Activated naive CD4-positive, alpha-beta T cell treated with anti-CD3 and anti-CD28 coated beads, Interleukin-2, amount 10 ng/mL, durations not matched to agents 7 days and 5 days (primary cell): Measurements from ENCODE around the gene DSEL.

Experiments used
- CTCF ChIA-PET: fragments of 350-600 bp; sonication (Branson Sonifier 250); formaldehyde crosslinking; loops from one replicate; lab custom pipeline; 2021; ENCODE audit warnings: antibody characterized with exemption; lab: Charles Lee
- DNase-seq: peaks from one replicate; pipeline ENCODE4 v3.0.0-alpha.2; 2020
- H3K27ac Mint-ChIP-seq: one replicate; pipeline ENCODE4 v1.8.0; 2021; ENCODE audit warnings: mild to moderate bottlenecking, moderate library complexity, mixed read lengths
- H3K27me3 Mint-ChIP-seq: one replicate; pipeline ENCODE4 v1.8.0; 2021; ENCODE audit warnings: mild to moderate bottlenecking, mixed read lengths
- H3K36me3 Mint-ChIP-seq: one replicate; pipeline ENCODE4 v1.8.0; 2021; ENCODE audit warnings: mixed read lengths
- H3K4me1 Mint-ChIP-seq: one replicate; pipeline ENCODE4 v1.8.0; 2021; ENCODE audit warnings: mixed read lengths
- H3K4me3 Mint-ChIP-seq: one replicate; pipeline ENCODE4 v1.8.0; 2021; ENCODE audit warnings: mild to moderate bottlenecking, moderate library complexity, mixed read lengths
- H3K9me3 Mint-ChIP-seq: one replicate; pipeline ENCODE4 v1.8.0; 2021; ENCODE audit warnings: mixed read lengths

Gene DSEL

DNA sequence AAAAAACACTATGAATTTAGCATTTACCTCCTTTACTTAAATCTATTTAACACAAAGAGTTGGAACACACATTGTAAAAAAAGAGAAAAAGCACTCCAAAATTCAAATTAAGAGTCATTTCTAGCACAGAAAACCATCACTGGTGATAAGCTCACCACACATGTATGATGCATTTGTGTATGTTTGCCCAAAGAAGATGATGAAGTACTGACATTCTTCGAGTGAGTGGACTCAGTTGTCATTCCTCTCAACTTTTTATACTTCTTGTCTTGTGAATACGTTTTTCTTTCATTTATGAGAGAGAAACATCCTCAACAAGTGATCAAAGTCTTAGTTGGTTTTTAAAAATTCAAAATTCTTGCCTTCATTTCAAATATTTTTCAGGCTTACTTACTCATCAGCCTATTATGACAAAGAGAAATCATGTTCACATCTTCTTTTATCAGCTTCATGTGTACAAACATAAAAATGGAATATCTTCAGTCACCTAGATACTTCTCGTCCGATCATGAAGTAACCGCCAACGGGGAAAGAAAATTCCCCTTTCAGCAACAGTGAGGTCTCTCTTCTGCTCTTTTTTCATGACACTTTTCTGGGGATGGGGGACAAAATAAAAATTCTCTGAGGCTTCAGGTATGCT, 1.5 kb downstream of the DSEL start:
- Mint-ChIP-seq H3K36me3 (no peaks in the 10 kb centered on the region), H3K27ac (no peak overlapping the region), H3K27me3 (peaks cover 38% of the 10 kb centered on the region), H3K4me3 (peak overlapping the region; percentile 87), H3K4me1 (peaks cover 15% of the 10 kb centered on the region), H3K9me3 (no peaks in the 10 kb centered on the region)
- CTCF ChIA-PET, result no interaction called here
- no peak for DNase-seq

DNA sequence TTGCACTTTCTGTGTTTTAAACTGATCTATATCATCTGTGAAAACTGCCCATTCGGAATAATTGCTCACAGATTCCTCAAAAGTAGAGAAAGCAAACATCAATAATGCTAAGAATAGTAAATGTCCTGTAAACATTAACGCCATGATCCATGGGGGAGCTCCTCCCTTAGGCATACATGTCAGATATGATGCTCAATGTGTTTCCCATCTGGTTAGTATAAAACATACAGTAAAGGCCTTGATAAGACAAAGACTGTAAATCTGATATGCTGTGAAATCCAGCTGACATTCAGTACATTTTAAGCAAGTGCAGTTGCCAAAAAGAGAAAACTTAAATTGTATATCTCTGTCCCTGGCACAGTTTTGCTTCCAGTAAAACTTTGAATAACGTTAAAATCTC, 2.1 kb downstream of the DSEL start:
- CTCF ChIA-PET, result no interaction called here
- H3K27ac Mint-ChIP-seq, result no peak overlapping the region
- H3K36me3 Mint-ChIP-seq, result no peaks in the 10 kb centered on the region
- H3K4me3 Mint-ChIP-seq, result no peak overlapping the region
- H3K27me3 Mint-ChIP-seq, result peaks cover 38% of the 10 kb centered on the region
- H3K4me1 Mint-ChIP-seq, result peaks cover 15% of the 10 kb centered on the region
- no peaks in the 10 kb centered on the region for H3K9me3 Mint-ChIP-seq
- DNase-seq, result no peak

DNA sequence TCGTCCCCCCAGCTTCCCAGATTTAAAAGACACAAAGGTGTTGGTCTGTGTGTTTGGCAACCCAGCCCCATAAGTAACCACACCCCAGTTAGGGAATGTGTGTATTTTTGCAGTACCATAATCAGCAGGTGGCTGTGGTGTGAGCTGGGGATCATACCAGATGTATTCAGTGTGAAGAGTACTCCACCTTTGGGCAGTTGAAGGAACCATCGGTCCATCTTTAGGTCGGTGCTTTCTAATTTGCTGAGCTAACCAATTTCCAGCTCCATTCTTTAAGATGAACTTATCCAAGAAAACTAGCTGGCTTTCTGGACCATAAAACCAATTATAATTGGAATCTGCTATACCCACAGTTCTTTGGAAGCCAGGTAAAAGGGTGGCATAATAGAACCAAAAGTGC, 3.2 kb downstream of the DSEL start:
- no peak overlapping the region for H3K4me3 Mint-ChIP-seq
- DNase-seq, result no peak
- H3K27me3 Mint-ChIP-seq, result peaks cover 32% of the 10 kb centered on the region
- H3K4me1 Mint-ChIP-seq, result peaks cover 15% of the 10 kb centered on the region
- H3K27ac Mint-ChIP-seq, result no peak overlapping the region
- no peaks in the 10 kb centered on the region for H3K36me3 Mint-ChIP-seq
- CTCF ChIA-PET, result interaction anchor here (1.4 kb wide), 1 partner anchor 297 kb away, joined by 5 read pairs; no protein-coding TSS in a partner anchor
- H3K9me3 Mint-ChIP-seq, result no peaks in the 10 kb centered on the region

DNA sequence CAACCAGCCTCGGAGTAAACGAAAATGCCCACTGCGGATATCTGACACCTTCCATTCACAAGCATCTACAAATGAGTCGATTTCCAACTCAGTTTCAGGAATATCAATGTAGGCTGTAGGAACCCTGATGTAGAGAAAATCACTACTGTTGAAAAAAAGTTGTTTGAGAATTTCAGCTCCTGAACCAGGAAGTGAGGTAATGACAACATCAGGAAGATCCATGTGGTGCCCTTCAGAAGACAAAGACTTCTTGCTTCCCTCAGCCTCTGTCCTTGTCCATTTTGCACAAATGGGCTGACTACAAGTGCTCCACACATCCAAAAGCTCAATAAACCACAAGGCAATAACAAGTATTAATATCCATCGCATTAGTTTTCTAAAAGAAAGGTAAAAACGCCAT, 4.7 kb downstream of the DSEL start:
- H3K27me3 Mint-ChIP-seq, result peaks cover 21% of the 10 kb centered on the region
- H3K4me1 Mint-ChIP-seq, result peaks cover 6% of the 10 kb centered on the region
- CTCF ChIA-PET, result no interaction called here
- no peak overlapping the region for H3K4me3 Mint-ChIP-seq
- H3K36me3 Mint-ChIP-seq, result no peaks in the 10 kb centered on the region
- no peak overlapping the region for H3K27ac Mint-ChIP-seq
- no peak for DNase-seq
- H3K9me3 Mint-ChIP-seq, result no peaks in the 10 kb centered on the region

DNA sequence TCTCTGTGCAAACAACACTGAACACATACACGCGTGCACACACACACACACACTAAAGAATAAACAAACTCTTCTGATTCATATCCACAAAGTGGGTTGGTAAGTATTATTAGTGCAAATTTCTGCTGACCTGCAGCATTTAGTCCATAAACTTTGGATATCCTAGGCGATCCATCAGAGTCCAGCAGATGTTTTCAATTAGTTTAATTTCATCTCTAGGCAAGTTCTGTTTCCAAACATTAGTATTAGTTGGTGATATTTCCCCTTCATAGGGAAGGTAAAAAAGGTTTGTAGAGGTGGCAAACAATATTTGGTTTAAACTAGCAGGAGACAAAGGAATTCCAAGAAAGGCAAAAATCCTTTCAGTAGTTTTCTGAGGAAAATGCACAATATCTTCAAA, 5.7 kb downstream of the DSEL start:
- Mint-ChIP-seq H3K36me3 (no peaks in the 10 kb centered on the region), H3K27ac (no peak overlapping the region), H3K9me3 (no peaks in the 10 kb centered on the region), H3K4me1 (peaks cover 4% of the 10 kb centered on the region), H3K4me3 (no peak overlapping the region), H3K27me3 (peaks cover 12% of the 10 kb centered on the region)
- CTCF ChIA-PET, result no interaction called here
- DNase-seq, result no peak

DNA sequence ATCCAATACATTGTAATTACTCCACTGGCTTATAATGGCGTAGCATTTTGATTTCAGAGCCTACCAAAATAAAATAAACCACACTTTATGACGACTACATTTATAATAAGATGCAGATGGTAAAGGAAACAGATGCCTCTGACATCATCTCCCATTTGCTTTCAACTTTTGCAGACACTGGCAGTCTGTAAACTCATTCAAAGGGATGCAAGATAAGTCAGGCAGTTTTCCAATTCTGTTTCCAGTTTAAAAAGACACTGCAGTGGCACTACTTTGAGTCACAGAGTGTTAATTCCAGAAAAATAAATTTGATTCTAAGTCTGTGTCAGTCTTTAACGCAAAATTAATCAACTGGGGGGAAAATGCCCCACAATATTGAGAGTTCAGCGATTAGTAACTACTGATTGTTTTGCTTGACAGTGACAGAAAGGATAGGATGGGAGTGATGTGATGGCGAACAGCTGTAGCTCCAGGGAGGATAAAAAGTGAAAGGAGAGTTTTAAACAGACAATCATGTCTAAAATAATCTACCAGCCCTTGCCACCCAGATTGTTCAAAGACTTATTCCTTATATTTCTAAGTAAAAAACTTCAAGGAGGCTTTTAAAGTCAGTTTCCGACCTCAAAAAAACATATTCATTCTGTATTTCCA, 6.7 kb downstream of the DSEL start:
- Mint-ChIP-seq H3K9me3 (no peaks in the 10 kb centered on the region), H3K4me1 (no peaks in the 10 kb centered on the region), H3K27me3 (peaks cover 4% of the 10 kb centered on the region), H3K36me3 (no peaks in the 10 kb centered on the region), H3K27ac (no peak overlapping the region), H3K4me3 (no peak overlapping the region)
- DNase-seq, result no peak
- CTCF ChIA-PET, result no interaction called here

DNA sequence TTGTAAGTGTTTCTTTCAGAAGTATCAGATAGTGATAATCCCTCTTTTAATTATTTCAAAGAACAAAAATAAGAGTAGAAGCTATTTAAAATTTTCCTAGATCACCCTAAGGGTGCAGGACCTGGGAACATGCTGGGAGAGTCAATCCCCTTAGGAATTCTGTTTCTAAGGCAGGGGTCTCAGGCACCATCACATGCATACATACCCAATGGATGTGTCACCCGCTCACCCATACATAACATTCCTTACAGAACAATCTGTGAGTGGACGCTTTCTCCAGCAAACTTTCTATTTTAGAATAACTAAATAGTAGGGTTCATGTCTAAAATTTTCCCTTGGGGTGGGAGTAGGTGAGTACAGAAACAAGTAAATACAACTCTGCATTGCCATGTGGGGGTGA, 8.4 kb downstream of the DSEL start:
- Mint-ChIP-seq H3K27ac (no peak overlapping the region), H3K27me3 (peaks cover 4% of the 10 kb centered on the region), H3K9me3 (no peaks in the 10 kb centered on the region), H3K4me3 (no peak overlapping the region), H3K4me1 (no peaks in the 10 kb centered on the region), H3K36me3 (no peaks in the 10 kb centered on the region)
- no peak for DNase-seq
- CTCF ChIA-PET, result no interaction called here

DNA sequence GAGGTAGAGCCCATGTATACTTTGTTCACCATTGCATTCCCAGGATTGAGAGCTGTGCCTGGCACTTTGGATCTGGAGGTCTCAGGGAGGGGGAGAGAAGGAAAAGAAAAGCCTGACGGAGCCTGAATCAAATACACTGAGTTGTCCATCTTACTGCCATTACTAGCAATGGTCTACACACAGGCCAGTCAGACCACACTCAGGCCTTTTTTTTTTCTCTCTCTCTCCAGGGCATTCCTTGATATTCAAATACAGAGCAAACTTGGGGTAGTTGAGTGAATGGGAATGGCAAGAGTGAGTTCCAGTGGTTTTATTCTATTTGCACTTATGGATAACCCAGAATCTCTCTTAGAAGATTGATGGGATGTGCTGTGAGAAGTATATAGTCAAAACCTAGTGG, 11.8 kb downstream of the DSEL start:
- no peaks in the 10 kb centered on the region for H3K9me3 Mint-ChIP-seq
- no peaks in the 10 kb centered on the region for H3K36me3 Mint-ChIP-seq
- CTCF ChIA-PET, result no interaction called here
- no peak for DNase-seq
- H3K4me3 Mint-ChIP-seq, result no peak overlapping the region
- no peaks in the 10 kb centered on the region for H3K27me3 Mint-ChIP-seq
- no peak overlapping the region for H3K27ac Mint-ChIP-seq
- H3K4me1 Mint-ChIP-seq, result no peaks in the 10 kb centered on the region

DNA sequence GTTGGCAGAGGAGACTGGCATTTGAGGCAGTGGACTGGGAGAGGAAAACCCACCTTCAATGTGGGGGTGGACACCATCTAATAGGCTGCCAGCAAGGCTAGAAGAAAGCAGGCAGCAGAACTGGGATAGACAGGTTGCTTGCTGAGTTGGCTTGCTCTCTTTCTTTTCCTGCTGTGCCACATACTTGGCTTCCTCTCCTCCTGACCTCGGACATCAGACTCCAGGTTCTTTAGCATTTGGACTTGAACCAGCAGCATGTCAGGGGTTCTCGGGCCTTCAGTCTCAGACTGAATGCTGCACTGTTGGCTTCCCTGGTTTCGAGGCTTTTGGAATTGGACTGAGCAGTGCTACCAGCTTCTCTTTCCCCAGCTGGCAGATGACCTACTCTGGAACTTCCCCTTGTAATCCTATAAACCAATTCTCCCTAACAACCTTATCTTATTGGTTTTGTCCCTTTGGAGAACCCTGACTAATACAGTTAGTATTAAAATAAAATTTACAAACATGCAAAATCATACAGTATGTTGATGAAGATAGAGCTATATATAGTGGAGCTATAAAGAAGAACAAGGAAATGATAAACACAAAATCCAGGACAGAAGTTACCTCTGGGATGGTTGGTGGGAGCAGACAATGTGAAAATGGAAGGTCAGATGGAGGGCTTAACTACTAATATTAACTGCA, 15.9 kb downstream of the DSEL start:
- Mint-ChIP-seq H3K9me3 (no peaks in the 10 kb centered on the region), H3K36me3 (no peaks in the 10 kb centered on the region), H3K27me3 (no peaks in the 10 kb centered on the region), H3K27ac (no peak overlapping the region), H3K4me3 (no peak overlapping the region), H3K4me1 (no peaks in the 10 kb centered on the region)
- DNase-seq, result no peak
- CTCF ChIA-PET, result no interaction called here

DNA sequence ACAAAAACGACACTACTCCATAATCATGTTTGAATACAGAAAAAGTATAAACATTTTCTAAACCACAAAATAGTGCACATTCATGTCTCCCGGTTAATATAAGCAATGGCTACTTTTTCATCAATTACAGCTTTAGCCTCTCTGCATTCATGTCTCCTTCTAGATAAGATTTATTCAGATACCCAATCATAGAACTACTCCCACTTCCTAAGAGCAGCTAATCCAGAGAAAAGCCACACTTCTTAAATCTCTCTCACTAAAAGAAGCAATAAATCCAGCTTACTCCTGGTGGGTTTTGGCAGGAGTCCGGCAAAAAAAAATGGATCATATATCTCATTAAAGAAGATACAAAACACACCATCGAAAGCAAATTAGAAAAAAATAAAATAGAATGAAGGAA, 20.1 kb downstream of the DSEL start:
- H3K9me3 Mint-ChIP-seq, result no peaks in the 10 kb centered on the region
- H3K36me3 Mint-ChIP-seq, result no peaks in the 10 kb centered on the region
- CTCF ChIA-PET, result interaction anchor here (0.6 kb wide), 1 partner anchor 20 kb away, joined by 5 read pairs; the partner anchor contains the start of gene DSEL
- no peak overlapping the region for H3K4me3 Mint-ChIP-seq
- DNase-seq, result no peak
- H3K4me1 Mint-ChIP-seq, result no peaks in the 10 kb centered on the region
- no peak overlapping the region for H3K27ac Mint-ChIP-seq
- H3K27me3 Mint-ChIP-seq, result no peaks in the 10 kb centered on the region

DNA sequence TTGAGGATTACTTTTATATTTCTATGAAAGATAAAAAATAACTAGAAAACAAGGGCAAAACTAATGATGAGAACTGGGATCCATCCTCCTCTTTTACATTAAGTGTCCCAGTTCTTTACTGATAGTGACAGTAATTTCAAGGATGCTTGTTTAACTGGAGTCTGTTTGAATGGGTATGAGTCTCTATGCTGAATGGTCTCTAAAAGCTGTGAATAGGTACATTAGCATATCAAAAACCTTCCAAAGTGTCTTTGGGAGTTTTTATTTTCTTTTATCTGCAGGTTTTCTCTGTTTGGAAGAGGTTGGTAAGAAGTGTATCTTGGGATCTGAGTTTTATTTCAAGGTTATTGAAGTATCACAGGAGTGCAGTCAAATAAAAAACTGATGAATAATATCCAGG, 30.0 kb downstream of the DSEL start:
- Mint-ChIP-seq H3K27ac (no peak overlapping the region), H3K4me3 (no peak overlapping the region), H3K36me3 (no peaks in the 10 kb centered on the region), H3K27me3 (peaks cover 5% of the 10 kb centered on the region), H3K4me1 (no peaks in the 10 kb centered on the region), H3K9me3 (no peaks in the 10 kb centered on the region)
- CTCF ChIA-PET, result no interaction called here
- DNase-seq, result no peak

DNA sequence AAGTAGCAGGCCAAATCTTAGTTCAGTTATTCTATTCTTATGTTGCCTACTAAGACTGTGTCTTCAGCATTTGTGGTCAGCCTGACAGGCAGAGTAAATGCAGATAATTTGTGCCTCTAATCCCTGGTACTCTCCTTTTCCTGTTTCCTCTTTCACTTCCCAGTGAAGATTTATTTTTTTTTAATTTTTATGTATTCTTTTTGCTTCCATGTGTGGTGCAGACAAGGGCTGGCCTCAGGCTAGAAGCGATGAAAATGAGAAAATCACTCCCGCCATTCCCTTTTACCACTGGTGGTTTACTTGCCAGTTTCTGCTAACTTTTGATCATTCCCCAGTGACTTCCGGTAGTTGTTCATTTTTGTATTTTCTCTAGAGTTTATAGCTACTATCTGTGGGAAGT, 30.9 kb downstream of the DSEL start:
- Mint-ChIP-seq H3K36me3 (no peaks in the 10 kb centered on the region), H3K9me3 (no peaks in the 10 kb centered on the region)
- CTCF ChIA-PET, result no interaction called here

DNA sequence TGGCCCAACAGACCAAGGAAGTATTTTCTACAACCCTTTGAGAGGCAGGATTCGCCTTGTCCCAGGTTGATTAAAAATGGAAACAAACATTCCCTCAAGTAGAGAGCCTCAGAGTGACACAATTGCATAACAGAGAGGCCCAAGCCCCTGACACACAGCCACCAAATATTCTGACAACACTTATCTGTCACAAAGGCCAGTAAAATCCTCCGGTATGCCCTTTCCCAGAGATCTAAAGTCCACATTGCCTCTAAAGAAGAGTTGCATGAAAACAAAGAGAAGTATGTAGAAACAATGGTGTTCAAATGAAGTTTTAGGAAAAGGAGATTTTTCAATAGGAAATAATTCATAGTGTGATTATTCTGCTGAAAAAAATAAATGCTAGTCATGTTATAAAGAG, 32.1 kb downstream of the DSEL start:
- no peak for DNase-seq
- peaks cover 5% of the 10 kb centered on the region for H3K27me3 Mint-ChIP-seq
- CTCF ChIA-PET, result no interaction called here
- H3K9me3 Mint-ChIP-seq, result no peaks in the 10 kb centered on the region
- no peak overlapping the region for H3K27ac Mint-ChIP-seq
- no peaks in the 10 kb centered on the region for H3K4me1 Mint-ChIP-seq
- no peak overlapping the region for H3K4me3 Mint-ChIP-seq
- H3K36me3 Mint-ChIP-seq, result no peaks in the 10 kb centered on the region

More for the DNA sequence above, 30.9 kb downstream of the DSEL start:
- no peak for DNase-seq
- Mint-ChIP-seq H3K27ac (no peak overlapping the region), H3K4me1 (no peaks in the 10 kb centered on the region), H3K27me3 (peaks cover 5% of the 10 kb centered on the region), H3K4me3 (no peak overlapping the region)

DNA sequence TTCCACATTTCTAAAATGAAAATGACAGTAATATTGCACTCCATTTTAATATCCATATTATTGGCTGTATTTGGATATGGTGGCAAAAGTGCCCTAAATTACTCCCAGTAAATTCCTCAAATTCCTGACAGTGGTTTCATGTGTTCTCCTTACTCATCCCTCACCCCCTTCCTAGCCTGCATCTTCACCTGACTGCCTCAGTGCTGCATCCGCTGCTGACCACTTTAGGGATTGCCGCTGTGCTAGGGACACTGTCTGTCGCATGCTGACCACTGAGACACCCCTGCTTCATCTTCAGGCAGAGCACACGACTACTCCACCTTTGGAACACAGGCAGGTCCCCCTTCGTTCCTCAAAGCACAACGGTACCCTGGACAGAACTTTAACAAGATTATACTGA, 32.6 kb downstream of the DSEL start:
- Mint-ChIP-seq H3K9me3 (no peaks in the 10 kb centered on the region), H3K27me3 (peaks cover 5% of the 10 kb centered on the region), H3K36me3 (no peaks in the 10 kb centered on the region), H3K27ac (no peak overlapping the region), H3K4me1 (no peaks in the 10 kb centered on the region), H3K4me3 (no peak overlapping the region)
- DNase-seq, result no peak
- CTCF ChIA-PET, result no interaction called here

DNA sequence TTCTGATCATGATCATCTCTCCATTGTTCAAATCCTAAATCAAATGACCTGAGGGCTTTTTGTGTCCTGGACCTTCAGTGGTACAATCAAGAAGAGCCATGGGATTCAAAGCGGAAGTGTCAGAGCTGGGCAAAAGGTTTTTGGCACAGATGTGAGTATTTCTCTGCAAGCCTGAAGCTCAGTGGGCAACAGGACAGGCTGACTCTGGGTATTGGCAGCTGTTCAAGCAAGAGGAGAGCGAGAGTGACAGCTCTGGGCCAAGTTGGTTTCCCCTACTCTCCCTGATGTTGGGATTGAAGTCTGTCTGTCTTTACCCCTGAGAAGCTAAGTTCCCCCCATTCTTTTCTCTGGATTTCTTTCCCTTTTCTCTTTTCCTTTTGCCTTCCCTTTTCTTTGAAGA, 33.3 kb downstream of the DSEL start:
- CTCF ChIA-PET, result no interaction called here
- no peak overlapping the region for H3K4me3 Mint-ChIP-seq
- H3K36me3 Mint-ChIP-seq, result no peaks in the 10 kb centered on the region
- H3K4me1 Mint-ChIP-seq, result no peaks in the 10 kb centered on the region
- H3K27me3 Mint-ChIP-seq, result peaks cover 5% of the 10 kb centered on the region
- no peak for DNase-seq
- no peaks in the 10 kb centered on the region for H3K9me3 Mint-ChIP-seq
- H3K27ac Mint-ChIP-seq, result no peak overlapping the region
